K562 (cell line): ENCODE data around the gene MGRN1. TPM values are rescaled to one million over a fixed set of nuclear protein-coding genes. Genes with fewer than 3 reads are reported as not detected.

Source experiments
- ATAC-seq: fragments of 200-7000 bp; cut with Tn5 transposase; 3 replicates; pipeline ENCODE4 v1.9.1; 2020; ENCODE audit warnings: moderate library complexity
- BruUV-seq: library from RNA; stranded (reverse); fragments of 400-500 nt; replicated peaks from 2 replicates; lab custom pipeline; 2021; lab: Mats Ljungman, UMichigan
- CTCF ChIA-PET: fragments of 300-600 bp; formaldehyde crosslinking; extraction: SDS; loops from one replicate; lab custom pipeline; 2021; ENCODE audit warnings: low intra/inter-chr PET ratio; lab: Yijun Ruan, JAX
- POLR2A ChIA-PET: fragments of 300-600, 350-650 bp; sonication (Branson Sonifier 250); formaldehyde crosslinking; extraction: SDS; loops from one replicate; lab custom pipeline; 2021; ENCODE audit warnings: antibody characterized with exemption, inconsistent platforms; lab: Yijun Ruan, JAX
- DNase-seq, 4 experiments: peaks; one replicate each; pipeline versions ENCODE4 v3.0.0 to v3.0.0-alpha.2; 2011 to 2018; ENCODE audit warnings: low spot score in 3 of 4, mixed read lengths in 3 of 4; ENCODE audit errors: extremely low read depth in 1 of 4
- FAIRE-seq: peaks from 2 replicates; lab custom pipeline; 2011; peaks lifted over from hg19 to GRCh38; lab: Jason Lieb, UNC
- H2AFZ ChIP-seq: 2 replicates; pipeline ENCODE4 v1.6.0; 2011; ENCODE audit warnings: low read depth, low read length, control low read depth, inconsistent platforms
- H3K27ac ChIP-seq: fragments of 200-600 bp; 3 replicates; pipeline ENCODE4 v1.8.0; 2011; ENCODE audit warnings: low read depth, mild to moderate bottlenecking, control low read depth, inconsistent platforms, low read length, moderate library complexity, mixed read lengths; ENCODE audit errors: extremely low read depth
- H3K27me3 ChIP-seq, 2 experiments: fragments of 300-600 bp in 1 of 2; 2 replicates in 1 of 2; 3 replicates in 1 of 2; pipeline versions ENCODE4 v1.6.0 to v1.8.0; 2011; ENCODE audit warnings: inconsistent platforms in 2 of 2, low read length in 2 of 2, mild to moderate bottlenecking in 1 of 2, mixed read lengths in 1 of 2, moderate library complexity in 1 of 2; ENCODE audit not compliant: control insufficient read depth in 2 of 2, insufficient read depth in 2 of 2
- H3K36me3 ChIP-seq: fragments of 300-600 bp; 3 replicates; pipeline ENCODE4 v1.8.0; 2011; ENCODE audit warnings: mild to moderate bottlenecking, low read length, inconsistent platforms; ENCODE audit not compliant: control insufficient read depth, insufficient read depth
- H3K4me1 ChIP-seq, 2 experiments: fragments of 200-600 bp in 1 of 2; replicated peaks in 1 of 2; 2 replicates in 1 of 2; 3 replicates in 1 of 2; pipeline versions ENCODE4 v1.5.1 to v1.8.0; 2011; ENCODE audit warnings: inconsistent platforms in 2 of 2, low read length in 2 of 2, mild to moderate bottlenecking in 1 of 2, mixed read lengths in 1 of 2, moderate library complexity in 1 of 2; ENCODE audit not compliant: control insufficient read depth in 2 of 2, insufficient read depth in 2 of 2
- H3K4me2 ChIP-seq: 2 replicates; pipeline ENCODE4 v1.6.1; 2011; ENCODE audit warnings: low read length, control low read depth, inconsistent platforms, mixed read lengths; ENCODE audit not compliant: insufficient read depth
- H3K4me3 ChIP-seq: fragments of 200-600 bp; sonication (generic), shearing (Covaris generic); 2 replicates; pipeline ENCODE4 v1.5.1; 2016; ENCODE audit warnings: control low read depth, inconsistent platforms
- H3K79me2 ChIP-seq: fragments of 200-600 bp; 3 replicates; pipeline ENCODE4 v1.8.0; 2011; ENCODE audit warnings: low read length, inconsistent platforms; ENCODE audit not compliant: control insufficient read depth, insufficient read depth
- H3K9ac ChIP-seq, 2 experiments: 2 replicates each; pipeline versions ENCODE4 v1.6.0 to v1.6.1; 2011; ENCODE audit warnings: low read depth in 2 of 2, low read length in 2 of 2, control low read depth in 1 of 2, inconsistent platforms in 1 of 2, mild to moderate bottlenecking in 1 of 2, mixed read lengths in 1 of 2; ENCODE audit not compliant: insufficient read depth in 1 of 2
- H3K9me1 ChIP-seq: one replicate; pipeline ENCODE4 v1.6.0; 2011; ENCODE audit warnings: inconsistent platforms, mild to moderate bottlenecking, low read length, moderate library complexity; ENCODE audit not compliant: control insufficient read depth, insufficient read depth
- H3K9me3 ChIP-seq: replicated peaks from 2 replicates; pipeline ENCODE4 v1.5.1; 2011; ENCODE audit warnings: low read depth, low read length, inconsistent platforms; ENCODE audit not compliant: control insufficient read depth, insufficient read depth
- H4K20me1 ChIP-seq: replicated peaks from 2 replicates; pipeline ENCODE4 v1.6.1; 2011; ENCODE audit warnings: low read length, inconsistent platforms, mixed read lengths; ENCODE audit not compliant: control insufficient read depth, insufficient read depth
- CREB5 ChIP-seq: fragments of 250-450 bp; sonication (Bioruptor Pico); IDR thresholded peaks from 2 replicates; pipeline ENCODE4 v1.5.0; 2020; ENCODE audit warnings: mild to moderate bottlenecking
- CTCFL ChIP-seq: IDR thresholded peaks from 2 replicates; pipeline ENCODE4 v1.6.1; 2011; ENCODE audit warnings: borderline replicate concordance, low read depth, mild to moderate bottlenecking, moderate library complexity, low read length; ENCODE audit not compliant: insufficient read depth, poor library complexity, severe bottlenecking
- DEAF1 ChIP-seq: fragments of 450-650 bp; formaldehyde crosslinking; IDR thresholded peaks from 2 replicates; pipeline ENCODE4 v1.4.0; 2020; ENCODE audit warnings: mild to moderate bottlenecking, moderate library complexity
- E2F3 ChIP-seq: fragments of 250-450 bp; sonication (Bioruptor Pico); IDR thresholded peaks from 2 replicates; pipeline ENCODE4 v1.4.0; 2020; ENCODE audit warnings: mild to moderate bottlenecking
- HMBOX1 ChIP-seq: sonication (generic); IDR thresholded peaks from 2 replicates; pipeline ENCODE4 v1.6.1; 2016
- ILF3 ChIP-seq: fragments of 450-650 bp; IDR thresholded peaks from 2 replicates; pipeline ENCODE4 v1.6.1; 2018; ENCODE audit warnings: antibody characterized with exemption, mild to moderate bottlenecking, moderate library complexity, borderline replicate concordance
- KDM4B ChIP-seq, 2 experiments: fragments of 450-650 bp in 1 of 2; sonication (generic) in 1 of 2; IDR thresholded peaks; 2 replicates each; pipeline ENCODE4 v1.6.1; 2016 to 2017; ENCODE audit warnings: borderline replicate concordance in 2 of 2, antibody characterized with exemption in 1 of 2, low read depth in 1 of 2, mild to moderate bottlenecking in 1 of 2
- LCOR ChIP-seq: sonication (generic); formaldehyde crosslinking; IDR thresholded peaks from 2 replicates; pipeline ENCODE4 v1.8.0; 2022; ENCODE audit warnings: mild to moderate bottlenecking, missing genetic modification reagents
- NR2F6 ChIP-seq: fragments of 450-650 bp; formaldehyde crosslinking; IDR thresholded peaks from 2 replicates; pipeline ENCODE4 v1.4.0; 2020; ENCODE audit warnings: mild to moderate bottlenecking
- SMAD2 ChIP-seq: fragments of 150-350 bp; IDR thresholded peaks from 2 replicates; pipeline ENCODE4 v1.6.1; 2014; ENCODE audit warnings: low read depth, mild to moderate bottlenecking, low read length
- ZFPM2 ChIP-seq: fragments of 250-450 bp; sonication (Bioruptor Pico); IDR thresholded peaks from 2 replicates; pipeline ENCODE4 v1.5.1; 2022; ENCODE audit warnings: mild to moderate bottlenecking
- WGBS: fragments of 100-300 bp; shearing (Covaris generic); methylation state at CpG from one replicate; pipeline ENCODE4 v1.1.6; 2016; ENCODE audit warnings: low coverage, mixed read lengths; ENCODE audit not compliant: insufficient coverage; ENCODE audit errors: missing lambda C conversion rate; 5-methylcytosine and 5-hydroxymethylcytosine counted together
- in situ Hi-C: fragments of 300-500 bp; cut with MboI; formaldehyde crosslinking; loops from 4 replicates; pipeline ENCODE4 v1.15.0; 2018; ENCODE audit warnings: inconsistent platforms, mixed read lengths
- intact Hi-C: fragments of 100-400 bp; cut with micrococcal nuclease; formaldehyde crosslinking; loops from 2 replicates; pipeline ENCODE4 v1.14.2; 2022
- polyA plus RNA-seq, 8 experiments: library from polyadenylated mRNA; depleted of rRNA in 4 of 8; stranded (reverse) in 5 of 8; unstranded in 3 of 8; fragments of >200 nt; fragmentation: Nextera tagmentation in 2 of 8; fragmentation: Illumina TruSeq in 1 of 8; extraction: Ambion mirVana in 2 of 8; extraction: Trizol in 1 of 8; gene quantifications; 2 replicates each; pipeline versions ENCODE4 v1.2.1 to v1.2.3, GENCODE V29; 2011 to 2014; ENCODE audit warnings: inconsistent platforms in 1 of 8, missing spikeins in 1 of 8
- total RNA-seq, 7 experiments: library from RNA; depleted of rRNA in 6 of 7; stranded (reverse); fragments of >200 nt in 6 of 7; fragmentation: Illumina TruSeq in 2 of 7; extraction: Trizol in 2 of 7; gene quantifications; 2 replicates each; pipeline versions ENCODE4 v1.2.1 to v1.2.3, GENCODE V29; 2011 to 2021; ENCODE audit warnings: low replicate concordance in 1 of 7

The MGRN1 gene
- total and polyA plus RNA-seq, 9 of the 15 experiments (the other 6 are each of a cell fraction or from before 2014, with no cell fraction given) = 0.15 to 37.9 (median 6.0) TPM

- TF ChIP-seq HMBOX1 (no peak), SMAD2 (no peak)
Observed at GRCh38 chr16:4591191-4591590, 33.4 kb upstream of the MGRN1 start (continued).

- no peak for ATAC-seq
- no peak overlapping the region for H3K27ac ChIP-seq
- POLR2A ChIA-PET = interaction anchor here (0.6 to 1.2 kb wide), 5 partner anchors 8 to 175 kb away, joined by 3 to 5 read pairs (median 3); partner anchors contain the start of gene CORO7
- TF ChIP-seq DEAF1 = no peak
- TF ChIP-seq KDM4B (IDR thresholded peaks at IDR 0.05; ENCODE audit: borderline replicate concordance in 2 of 2, low read depth in 1 of 2) = no peak
- TF ChIP-seq ZFPM2 = no peak
- TF ChIP-seq LCOR (CRISPR knock-in tag) = no peak
- no peak for TF ChIP-seq CTCFL
- TF ChIP-seq ILF3 = no peak
- TF ChIP-seq NR2F6 (CRISPR knock-in tag) = no peak
- no peak for TF ChIP-seq E2F3 (CRISPR knock-in tag)
- no peak for TF ChIP-seq CREB5 (CRISPR knock-in tag)
Observed at GRCh38 chr16:4591706-4592470, 32.7 kb upstream of the MGRN1 start.

More at GRCh38 chr16:4591706-4592470, 32.7 kb upstream of the MGRN1 start:
- no TSS peak for BruUV-seq
- Histone ChIP-seq H3K9me1 (no peaks in the 10 kb centered on the region), H4K20me1 (no peaks in the 10 kb centered on the region), H3K4me2 (no peak overlapping the region), H3K9ac (no peak overlapping the region; a peak in 1 of 4 replicates), H3K27me3 (peaks cover 60 to 82% of the 10 kb centered on the region in 2 experiments), H3K36me3 (no peaks in the 10 kb centered on the region), H3K79me2 (no peaks in the 10 kb centered on the region), H3K4me1 (peaks cover 0 to 23% of the 10 kb centered on the region in 2 experiments; a peak in 2 of 5 replicates), H3K4me3 (no peak overlapping the region), H3K9me3 (peaks cover 7% of the 10 kb centered on the region), H2AFZ (no peak overlapping the region)
- intact Hi-C loops = no loop called here
- DNase-seq (no peak), FAIRE-seq (no peak)
- in situ Hi-C loops = no loop called here
- CTCF ChIA-PET = no interaction called here
- 3% methylated on average over 17 of the region's 17 CpGs for WGBS
